Gastrocnemius medialis (tissue), 4 donors: ENCODE results near the gene NPTXR.

ENCODE experiments used
- CTCF ChIP-seq, 5 experiments: fragments of 450-650 bp in 3 of 5; fragments of 200-600 bp in 2 of 5; sonication (generic) in 2 of 5; IDR thresholded peaks in 4 of 5; conservative IDR thresholded peaks in 1 of 5; 1 replicate in 4 of 5; 2 replicates in 1 of 5; pipeline ENCODE4 v1.5.1; 2016 to 2019; ENCODE audit warnings: antibody characterized with exemption in 5 of 5, mild to moderate bottlenecking in 3 of 5, moderate library complexity in 3 of 5
- POLR2A ChIP-seq, 2 donors: fragments of 450-650 bp; IDR thresholded peaks; one replicate each; pipeline ENCODE4 v1.6.1; 2017; ENCODE audit warnings: antibody characterized with exemption in 2 of 2, mild to moderate bottlenecking in 2 of 2, moderate library complexity in 2 of 2

- TF ChIP-seq POLR2A (IDR thresholded peaks at IDR 0.05) (no peak), CTCF (IDR thresholded peaks at IDR 0.05 in 4 of 5, conservative IDR thresholded peaks at IDR 0.05 in 1 of 5) (no peak)
Measured at GRCh38 chr22:38858492-38858891, 14.7 kb upstream of the NPTXR start.
